ENCODE results near the gene MRLN.

DNA sequence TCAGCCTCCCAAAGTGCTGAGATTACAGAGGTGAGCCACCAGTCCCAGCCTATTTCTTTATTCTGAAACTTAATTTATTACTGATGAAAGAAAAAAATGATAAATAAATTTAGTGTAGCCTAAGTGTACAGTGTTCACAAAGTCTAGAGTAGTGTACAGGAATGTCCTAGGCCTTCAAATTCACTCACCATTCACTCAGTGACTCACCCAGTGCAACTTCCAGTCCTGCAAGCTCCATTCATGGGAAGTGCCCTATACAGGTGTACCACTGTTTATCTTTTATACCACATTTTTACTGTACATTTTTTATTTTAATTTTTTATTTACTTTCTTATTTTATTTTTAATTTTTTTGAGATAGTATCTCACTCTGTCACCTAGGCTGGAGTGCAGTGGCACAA, 12.2 kb downstream of the MRLN start:
- no peak for TF ChIP-seq EGR1 (IDR thresholded peaks at IDR 0.05; ENCODE audit: borderline replicate concordance, low read depth, low read length)
- no peak for TF ChIP-seq EP300 (IDR thresholded peaks at IDR 0.05; ENCODE audit: borderline replicate concordance in 1 of 2, low read depth in 2 of 2, low read length in 2 of 2)
- TF ChIP-seq, protein P1, sequence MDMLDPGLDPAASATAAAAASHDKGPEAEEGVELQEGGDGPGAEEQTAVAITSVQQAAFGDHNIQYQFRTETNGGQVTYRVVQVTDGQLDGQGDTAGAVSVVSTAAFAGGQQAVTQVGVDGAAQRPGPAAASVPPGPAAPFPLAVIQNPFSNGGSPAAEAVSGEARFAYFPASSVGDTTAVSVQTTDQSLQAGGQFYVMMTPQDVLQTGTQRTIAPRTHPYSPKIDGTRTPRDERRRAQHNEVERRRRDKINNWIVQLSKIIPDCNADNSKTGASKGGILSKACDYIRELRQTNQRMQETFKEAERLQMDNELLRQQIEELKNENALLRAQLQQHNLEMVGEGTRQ (IDR thresholded peaks at IDR 0.05; ENCODE audit: low read length) = no peak
- TF ChIP-seq, protein P2, sequence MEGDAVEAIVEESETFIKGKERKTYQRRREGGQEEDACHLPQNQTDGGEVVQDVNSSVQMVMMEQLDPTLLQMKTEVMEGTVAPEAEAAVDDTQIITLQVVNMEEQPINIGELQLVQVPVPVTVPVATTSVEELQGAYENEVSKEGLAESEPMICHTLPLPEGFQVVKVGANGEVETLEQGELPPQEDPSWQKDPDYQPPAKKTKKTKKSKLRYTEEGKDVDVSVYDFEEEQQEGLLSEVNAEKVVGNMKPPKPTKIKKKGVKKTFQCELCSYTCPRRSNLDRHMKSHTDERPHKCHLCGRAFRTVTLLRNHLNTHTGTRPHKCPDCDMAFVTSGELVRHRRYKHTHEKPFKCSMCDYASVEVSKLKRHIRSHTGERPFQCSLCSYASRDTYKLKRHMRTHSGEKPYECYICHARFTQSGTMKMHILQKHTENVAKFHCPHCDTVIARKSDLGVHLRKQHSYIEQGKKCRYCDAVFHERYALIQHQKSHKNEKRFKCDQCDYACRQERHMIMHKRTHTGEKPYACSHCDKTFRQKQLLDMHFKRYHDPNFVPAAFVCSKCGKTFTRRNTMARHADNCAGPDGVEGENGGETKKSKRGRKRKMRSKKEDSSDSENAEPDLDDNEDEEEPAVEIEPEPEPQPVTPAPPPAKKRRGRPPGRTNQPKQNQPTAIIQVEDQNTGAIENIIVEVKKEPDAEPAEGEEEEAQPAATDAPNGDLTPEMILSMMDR (IDR thresholded peaks at IDR 0.05; ENCODE audit: control extremely low read depth in 1 of 3, insufficient read depth in 1 of 3, low read depth in 1 of 3, low read length in 3 of 3) = no peak
- TF ChIP-seq KDM1A (IDR thresholded peaks at IDR 0.05; ENCODE audit: borderline replicate concordance, low read length) = no peak
- TF ChIP-seq CBX5 (IDR thresholded peaks at IDR 0.05; ENCODE audit: low read depth, low read length) = no peak
- no peak for TF ChIP-seq SP4 (IDR thresholded peaks at IDR 0.05; ENCODE audit: low read length)
- no peak for TF ChIP-seq FOSL1 (IDR thresholded peaks at IDR 0.05; ENCODE audit: insufficient read depth, low read depth, low read length)
- TF ChIP-seq, protein P3, sequence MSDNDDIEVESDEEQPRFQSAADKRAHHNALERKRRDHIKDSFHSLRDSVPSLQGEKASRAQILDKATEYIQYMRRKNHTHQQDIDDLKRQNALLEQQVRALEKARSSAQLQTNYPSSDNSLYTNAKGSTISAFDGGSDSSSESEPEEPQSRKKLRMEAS (IDR thresholded peaks at IDR 0.05) = no peak
- TF ChIP-seq SP2 (IDR thresholded peaks at IDR 0.05; ENCODE audit: low read length) = no peak
- TF ChIP-seq POLR2A (IDR thresholded peaks at IDR 0.05; ENCODE audit: control extremely low read depth in 1 of 2, low read depth in 2 of 2, low read length in 2 of 2) = no peak
- no peak for TF ChIP-seq POLR2AphosphoS5 (IDR thresholded peaks at IDR 0.05; ENCODE audit: low read depth, low read length)

Measured in H1 (cell line).